NCI-H146 (cell line): Measurements from ENCODE around the gene DENND2D.

ENCODE experiments used
- DNase-seq: peaks from one replicate; lab custom pipeline; 2025; lab: John Stamatoyannopoulos, UW

DENND2D gene

GRCh38 chr1:111175349-111175748 lies 25.1 kb downstream of the DENND2D start:
- no peak for DNase-seq

- DNase-seq, result no peak
Observed at GRCh38 chr1:111174070-111174469, 26.4 kb downstream of the DENND2D start.

GRCh38 chr1:111172463-111172862 lies 28.0 kb downstream of the DENND2D start:
- no peak for DNase-seq

- no peak for DNase-seq
Observed at GRCh38 chr1:111164151-111164550, 36.3 kb downstream of the DENND2D start.

GRCh38 chr1:111163363-111163762 lies 37.1 kb downstream of the DENND2D start:
- no peak for DNase-seq

GRCh38 chr1:111162488-111162880 lies 38.0 kb downstream of the DENND2D start:
- no peak for DNase-seq

GRCh38 chr1:111161843-111162487 lies 38.5 kb downstream of the DENND2D start:
- no peak for DNase-seq

- no peak for DNase-seq
Observed at GRCh38 chr1:111157431-111157830, 43.0 kb downstream of the DENND2D start.

GRCh38 chr1:111154021-111154999 lies 46.1 kb downstream of the DENND2D start:
- no peak for DNase-seq

GRCh38 chr1:111151838-111152237 lies 48.6 kb downstream of the DENND2D start:
- no peak for DNase-seq

GRCh38 chr1:111148376-111148881 lies 52.0 kb downstream of the DENND2D start:
- DNase-seq, result no peak

- DNase-seq, result no peak
Observed at GRCh38 chr1:111147948-111148347, 52.5 kb downstream of the DENND2D start.

- no peak for DNase-seq
Observed at GRCh38 chr1:111145963-111146768, 54.3 kb downstream of the DENND2D start.

- no peak for DNase-seq
Observed at GRCh38 chr1:111145542-111145941, 54.9 kb downstream of the DENND2D start.

- DNase-seq, result no peak
Observed at GRCh38 chr1:111142356-111142975, 58.0 kb downstream of the DENND2D start.

- DNase-seq, result no peak
Observed at GRCh38 chr1:111141245-111142220, 58.9 kb downstream of the DENND2D start.

GRCh38 chr1:111140680-111140967 lies 59.8 kb downstream of the DENND2D start:
- no peak for DNase-seq

- peak; percentile 92 for DNase-seq
Observed at GRCh38 chr1:111139956-111140679, 60.3 kb downstream of the DENND2D start, which contains the start of the genes CEPT1 and DRAM2. Gene CEPT1, plus strand, starts transcription at chr1:111140223. Its CDS starts 7,492 bp downstream, at chr1:111147715. Gene DRAM2, minus strand, starts transcription at chr1:111140093. Its CDS starts 8,539 bp downstream, at chr1:111131554.

GRCh38 chr1:111139324-111139955 lies 61.0 kb downstream of the DENND2D start:
- peak; percentile 79 for DNase-seq
